Loucy (cell line): Measurements from ENCODE around the gene TUT4.

Experiments
- CTCF ChIP-seq: fragments of 200-600 bp; sonication (generic); conservative IDR thresholded peaks from 2 replicates; pipeline ENCODE4 v1.5.1; 2014; ENCODE audit warnings: mild to moderate bottlenecking, antibody characterized with exemption, low read length
- EZH2phosphoT487 ChIP-seq: fragments of 200-600 bp; IDR thresholded peaks from 2 replicates; pipeline ENCODE4 v1.6.1; 2018; ENCODE audit warnings: antibody characterized with exemption, mild to moderate bottlenecking, moderate library complexity, borderline replicate concordance

- TF ChIP-seq CTCF (no peak), EZH2phosphoT487 (no peak)
Measured at GRCh38 chr1:52403566-52404115, 149.3 kb downstream of the TUT4 start.
